ENCODE results near the gene CTRB2.
"Not testable (repeated sequence)": the region's sequence is repeated elsewhere in the genome, so short reads cannot be mapped to it uniquely, and the experiment has no call there.

Gene CTRB2

GRCh38 chr16:75241955-75242354, 35.0 kb upstream of the CTRB2 start:
- TF ChIP-seq LEF1 (IDR thresholded peaks at IDR 0.05; ENCODE audit: borderline replicate concordance) (no peak), FOXK2 (IDR thresholded peaks at IDR 0.05) (no peak), HDGF (IDR thresholded peaks at IDR 0.05; ENCODE audit: borderline replicate concordance) (no peak), ZNF384 (IDR thresholded peaks at IDR 0.05) (no peak), SUZ12 (IDR thresholded peaks at IDR 0.05) (no peak), NFRKB (IDR thresholded peaks at IDR 0.05) (no peak), FOXM1 (IDR thresholded peaks at IDR 0.05; ENCODE audit: borderline replicate concordance) (no peak), FOXA1 (IDR thresholded peaks at IDR 0.05) (no peak), SP1 (IDR thresholded peaks at IDR 0.05) (no peak), L3MBTL2 (conservative IDR thresholded peaks at IDR 0.05) (no peak), ARNT (IDR thresholded peaks at IDR 0.05) (no peak), TARDBP (IDR thresholded peaks at IDR 0.05) (no peak), PKNOX1 (IDR thresholded peaks at IDR 0.05) (no peak), ELF4 (IDR thresholded peaks at IDR 0.05) (no peak), BHLHE40 (IDR thresholded peaks at IDR 0.05; ENCODE audit: borderline replicate concordance) (no peak), CTBP1 (IDR thresholded peaks at IDR 0.05; ENCODE audit: borderline replicate concordance) (no peak)
- ChIA-PET CTCF (no interaction called here), POLR2A (no interaction called here)
- no peak for DNase-seq (ENCODE audit: extremely low spot score)

GRCh38 chr16:75241412-75241811, 34.5 kb upstream of the CTRB2 start:
- ChIA-PET POLR2A (no interaction called here), CTCF (no interaction called here)
- TF ChIP-seq L3MBTL2 (conservative IDR thresholded peaks at IDR 0.05) (no peak), SUZ12 (IDR thresholded peaks at IDR 0.05) (no peak), SP1 (IDR thresholded peaks at IDR 0.05) (no peak), HDGF (IDR thresholded peaks at IDR 0.05; ENCODE audit: borderline replicate concordance) (no peak), FOXM1 (IDR thresholded peaks at IDR 0.05; ENCODE audit: borderline replicate concordance) (no peak), CTBP1 (IDR thresholded peaks at IDR 0.05; ENCODE audit: borderline replicate concordance) (no peak), FOXA1 (IDR thresholded peaks at IDR 0.05) (no peak), LEF1 (IDR thresholded peaks at IDR 0.05; ENCODE audit: borderline replicate concordance) (no peak), ELF4 (IDR thresholded peaks at IDR 0.05) (no peak), NFRKB (IDR thresholded peaks at IDR 0.05) (no peak), ARNT (IDR thresholded peaks at IDR 0.05) (no peak), BHLHE40 (IDR thresholded peaks at IDR 0.05; ENCODE audit: borderline replicate concordance) (no peak), TARDBP (IDR thresholded peaks at IDR 0.05) (no peak), PKNOX1 (IDR thresholded peaks at IDR 0.05) (no peak), ZNF384 (IDR thresholded peaks at IDR 0.05) (no peak), FOXK2 (IDR thresholded peaks at IDR 0.05) (no peak)
- DNase-seq (ENCODE audit: extremely low spot score), result no peak

- CTCF ChIA-PET; DNase-seq (ENCODE audit: extremely low spot score); POLR2A ChIA-PET: not testable (repeated sequence)
Measured at GRCh38 chr16:75240633-75241032, 33.7 kb upstream of the CTRB2 start.

GRCh38 chr16:75239542-75240122, 32.7 kb upstream of the CTRB2 start:
- DNase-seq (ENCODE audit: extremely low spot score), result no peak
- ChIA-PET POLR2A (no interaction called here), CTCF (interaction anchor here (1.1 kb wide), 1 partner anchor 146 kb away, joined by 3 read pairs; no protein-coding TSS in a partner anchor)
- TF ChIP-seq FOXA1 (IDR thresholded peaks at IDR 0.05) (no peak), TARDBP (IDR thresholded peaks at IDR 0.05) (no peak), ARNT (IDR thresholded peaks at IDR 0.05) (no peak), ZNF384 (IDR thresholded peaks at IDR 0.05) (no peak), ELF4 (IDR thresholded peaks at IDR 0.05) (no peak), FOXK2 (IDR thresholded peaks at IDR 0.05) (no peak), BHLHE40 (IDR thresholded peaks at IDR 0.05; ENCODE audit: borderline replicate concordance) (no peak), SUZ12 (IDR thresholded peaks at IDR 0.05) (no peak), FOXM1 (IDR thresholded peaks at IDR 0.05; ENCODE audit: borderline replicate concordance) (no peak), HDGF (IDR thresholded peaks at IDR 0.05; ENCODE audit: borderline replicate concordance) (no peak), NFRKB (IDR thresholded peaks at IDR 0.05) (no peak)

GRCh38 chr16:75238853-75239541, 32.0 kb upstream of the CTRB2 start:
- ChIA-PET POLR2A (no interaction called here), CTCF (interaction anchor here (1.1 kb wide), 1 partner anchor 146 kb away, joined by 3 read pairs; no protein-coding TSS in a partner anchor)
- no peak for DNase-seq (ENCODE audit: extremely low spot score)
- TF ChIP-seq LEF1 (IDR thresholded peaks at IDR 0.05; ENCODE audit: borderline replicate concordance) (no peak), SUZ12 (IDR thresholded peaks at IDR 0.05) (no peak), CTBP1 (IDR thresholded peaks at IDR 0.05; ENCODE audit: borderline replicate concordance) (no peak), BHLHE40 (IDR thresholded peaks at IDR 0.05; ENCODE audit: borderline replicate concordance) (no peak), FOXM1 (IDR thresholded peaks at IDR 0.05; ENCODE audit: borderline replicate concordance) (no peak), ZNF384 (IDR thresholded peaks at IDR 0.05) (no peak), NFRKB (IDR thresholded peaks at IDR 0.05) (no peak), FOXK2 (IDR thresholded peaks at IDR 0.05) (no peak), ARNT (IDR thresholded peaks at IDR 0.05) (no peak), TARDBP (IDR thresholded peaks at IDR 0.05) (no peak), SP1 (IDR thresholded peaks at IDR 0.05) (no peak), HDGF (IDR thresholded peaks at IDR 0.05; ENCODE audit: borderline replicate concordance) (no peak), L3MBTL2 (conservative IDR thresholded peaks at IDR 0.05) (no peak), ELF4 (IDR thresholded peaks at IDR 0.05) (no peak), FOXA1 (IDR thresholded peaks at IDR 0.05) (no peak), PKNOX1 (IDR thresholded peaks at IDR 0.05) (no peak)
